HG02943 (cell line): ENCODE measurements around the gene APOBEC2.

Source experiments
- ATAC-seq: cut with Tn5 transposase; IDR thresholded peaks from one replicate; pipeline ENCODE4 v1.9.1; 2021; ENCODE audit warnings: mild to moderate bottlenecking, low read depth, moderate library complexity; ENCODE audit not compliant: unreplicated experiment

Gene APOBEC2

GRCh38 chr6:41079080-41079479, 26.1 kb downstream of the APOBEC2 start:
- ATAC-seq, result no peak

DNA sequence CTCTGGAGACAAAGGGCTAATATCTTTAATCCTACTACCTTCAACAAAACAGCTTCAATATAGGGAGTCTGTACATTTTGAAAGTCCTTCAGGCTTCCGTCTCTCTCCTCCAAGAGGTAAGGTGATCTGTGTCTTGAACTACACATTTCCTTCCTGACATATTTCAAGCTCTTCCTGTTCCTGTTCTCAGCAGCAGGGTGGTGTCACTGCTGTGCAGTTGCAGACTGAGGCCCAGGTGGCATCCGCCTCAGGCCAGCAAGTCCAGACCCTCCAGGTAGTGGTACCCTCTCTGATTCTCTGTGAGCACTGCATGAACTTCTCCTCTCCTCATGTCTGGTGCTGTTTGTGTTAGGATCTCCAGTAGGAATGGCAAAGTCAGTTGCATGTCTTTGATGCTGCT, 27.6 kb downstream of the APOBEC2 start:
- ATAC-seq, result no peak

DNA sequence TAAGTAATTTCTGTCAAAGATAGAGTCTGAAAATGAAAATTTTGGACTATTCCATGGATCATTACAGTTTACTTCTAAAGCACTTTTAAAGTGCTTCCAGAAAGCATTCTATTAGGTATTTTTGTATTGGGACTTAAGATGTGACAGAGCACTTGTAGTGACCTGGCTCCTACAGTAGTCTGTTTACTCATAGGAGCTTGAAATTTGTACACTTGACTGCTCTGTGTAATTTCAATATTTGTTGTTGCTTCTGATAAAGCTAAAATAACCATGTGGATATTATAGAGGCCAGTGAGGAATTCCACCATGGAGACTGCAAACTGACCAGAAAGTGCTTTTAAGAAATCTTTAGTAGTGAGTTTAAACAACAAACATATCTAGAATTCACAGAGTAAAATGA, 30.1 kb downstream of the APOBEC2 start:
- no peak for ATAC-seq

DNA sequence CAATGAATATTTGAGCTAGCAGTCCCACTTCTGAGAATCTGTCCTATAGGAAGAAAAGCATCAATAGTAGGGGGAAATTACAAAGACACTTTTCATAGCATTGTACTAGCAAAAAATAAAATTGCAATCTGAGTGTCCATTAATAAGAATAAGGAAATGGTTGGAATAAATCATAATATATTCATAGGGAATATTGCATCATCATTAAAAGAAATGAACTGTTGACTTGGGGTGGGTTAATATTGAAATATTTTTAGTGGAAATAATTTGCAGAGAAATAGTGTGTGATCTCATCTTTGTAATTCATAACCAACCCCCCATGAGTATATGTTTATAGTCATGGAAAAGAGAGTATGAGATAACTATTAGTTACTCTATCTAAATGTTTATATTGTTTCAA, 32.2 kb downstream of the APOBEC2 start:
- no peak for ATAC-seq

DNA sequence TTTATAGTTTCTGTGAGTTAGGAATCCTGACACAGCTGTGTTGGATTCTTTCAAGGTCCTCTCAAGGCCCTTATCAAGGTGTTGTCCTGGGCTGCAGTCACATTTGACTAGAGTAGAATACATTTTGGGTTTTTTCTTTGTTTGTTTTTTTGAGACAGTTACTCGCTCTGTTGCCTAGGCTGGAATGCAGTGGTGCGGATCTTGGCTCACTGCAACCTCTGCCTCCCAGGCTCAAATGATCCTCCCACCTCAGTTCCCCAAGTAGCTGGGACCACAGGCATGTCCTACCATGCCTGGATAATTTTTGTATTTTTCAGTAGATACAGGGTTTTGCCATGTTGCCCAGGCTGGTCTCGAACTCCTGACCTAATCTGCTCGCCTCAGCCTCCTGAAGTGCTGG, 35.4 kb downstream of the APOBEC2 start:
- no peak for ATAC-seq

DNA sequence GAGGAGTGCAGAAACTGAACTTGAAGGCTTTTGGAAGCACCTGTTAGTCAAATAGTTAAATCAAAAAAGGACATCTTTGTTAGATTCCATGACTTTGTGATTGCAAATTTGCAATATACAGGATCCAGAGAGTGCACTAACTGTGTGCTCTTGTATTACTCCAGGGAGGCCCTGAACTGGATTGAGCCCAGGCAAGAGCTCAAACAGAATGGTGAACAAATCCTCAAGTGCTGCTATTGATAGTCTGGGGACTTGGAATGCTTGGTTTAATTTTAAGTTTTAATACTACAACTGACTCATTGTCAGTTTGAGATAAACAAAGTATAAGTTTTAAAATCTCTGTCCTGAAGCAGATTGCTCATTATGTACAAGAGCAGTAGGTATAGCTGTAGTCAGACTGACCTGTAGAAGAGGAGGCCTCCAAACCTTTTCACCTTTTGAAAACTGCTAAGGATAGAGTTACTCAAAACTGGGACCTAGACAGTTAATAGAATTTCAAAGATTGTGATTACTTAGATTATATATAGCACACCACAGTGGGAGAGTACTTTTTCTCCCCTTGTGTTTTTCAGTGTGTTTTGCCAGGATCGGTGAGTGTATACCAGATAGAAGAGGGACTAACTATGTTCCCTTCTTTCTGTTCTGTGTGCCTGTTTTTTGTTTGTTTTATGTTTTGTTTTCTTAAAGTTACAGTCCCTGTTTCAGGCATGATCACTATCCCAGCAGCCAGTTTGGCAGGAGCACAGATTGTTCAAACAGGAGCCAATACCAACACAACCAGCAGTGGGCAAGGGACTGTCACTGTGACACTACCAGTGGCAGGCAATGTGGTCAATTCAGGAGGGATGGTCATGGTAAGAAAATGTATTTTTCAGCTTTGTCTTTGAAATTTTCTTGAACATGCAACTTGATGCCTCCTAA, 38.1 kb downstream of the APOBEC2 start:
- ATAC-seq, result no peak

DNA sequence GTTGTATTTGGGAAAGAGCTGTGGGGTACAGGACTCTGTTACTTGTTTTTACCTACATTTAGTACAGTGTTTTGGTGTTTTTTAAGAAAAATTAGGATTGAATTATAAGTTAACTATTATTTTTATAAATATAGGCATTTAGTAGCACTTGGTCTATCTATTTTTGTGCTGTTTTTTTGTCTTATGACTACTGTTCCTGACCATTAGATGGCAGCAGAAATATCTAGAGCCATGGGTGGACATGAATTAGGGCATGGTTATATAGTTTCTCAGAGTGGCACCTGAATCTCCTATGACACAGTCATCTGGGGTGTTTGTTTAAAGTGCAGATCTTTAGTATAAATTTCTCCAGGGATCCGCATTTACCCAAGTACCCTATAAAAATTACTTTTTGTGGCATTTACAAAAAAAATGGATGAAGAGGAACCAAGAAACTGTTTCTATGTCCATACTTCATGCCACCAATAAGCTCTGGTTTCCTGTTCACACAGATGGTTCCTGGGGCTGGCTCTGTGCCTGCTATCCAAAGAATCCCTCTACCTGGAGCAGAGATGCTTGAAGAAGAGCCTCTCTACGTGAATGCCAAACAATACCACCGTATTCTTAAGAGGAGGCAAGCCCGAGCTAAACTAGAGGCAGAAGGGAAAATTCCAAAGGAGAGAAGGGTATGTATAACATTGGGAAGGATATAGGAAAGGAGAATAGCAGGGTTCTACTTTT, 39.6 kb downstream of the APOBEC2 start:
- ATAC-seq, result no peak

DNA sequence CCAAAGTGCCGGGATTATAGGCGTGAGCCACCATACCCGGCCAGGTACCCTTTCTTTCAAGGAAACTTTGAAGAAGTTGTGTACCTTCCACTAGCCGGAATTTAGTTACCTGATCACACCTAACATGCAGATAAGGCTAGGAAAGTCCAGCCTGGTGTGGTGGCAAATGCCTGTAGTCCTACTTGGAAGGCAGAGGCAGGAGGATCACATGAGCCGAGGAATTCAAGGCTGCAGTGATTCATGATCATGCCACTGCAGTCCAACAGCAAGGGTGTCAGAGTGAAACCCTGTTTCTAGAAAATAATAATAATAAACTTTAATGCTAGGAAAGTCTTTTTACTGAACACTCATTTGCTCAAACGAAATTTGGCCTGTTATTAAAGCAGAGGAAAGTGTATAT, 40.7 kb downstream of the APOBEC2 start:
- ATAC-seq, result no peak

GRCh38 chr6:41097467-41098090, 44.6 kb downstream of the APOBEC2 start:
- no peak for ATAC-seq

DNA sequence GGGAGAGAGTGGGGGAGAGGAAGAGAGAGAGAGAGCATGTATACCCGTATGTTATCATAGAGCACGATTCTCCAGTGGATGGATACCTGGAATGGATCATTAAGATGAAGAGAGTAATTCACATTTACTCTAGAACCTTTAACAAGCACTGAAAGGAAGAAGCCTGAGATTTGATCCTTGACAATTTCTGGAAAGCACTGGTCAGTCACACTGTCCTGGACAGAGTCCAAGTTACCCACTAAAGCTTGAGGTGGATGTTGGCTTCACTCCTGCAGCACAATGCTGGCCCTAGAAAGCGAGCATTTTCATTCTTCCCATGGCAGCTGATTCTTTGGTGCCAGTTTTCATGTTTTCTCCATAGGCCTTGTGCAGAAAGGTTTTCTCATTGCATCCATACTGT, 45.4 kb downstream of the APOBEC2 start:
- no peak for ATAC-seq

DNA sequence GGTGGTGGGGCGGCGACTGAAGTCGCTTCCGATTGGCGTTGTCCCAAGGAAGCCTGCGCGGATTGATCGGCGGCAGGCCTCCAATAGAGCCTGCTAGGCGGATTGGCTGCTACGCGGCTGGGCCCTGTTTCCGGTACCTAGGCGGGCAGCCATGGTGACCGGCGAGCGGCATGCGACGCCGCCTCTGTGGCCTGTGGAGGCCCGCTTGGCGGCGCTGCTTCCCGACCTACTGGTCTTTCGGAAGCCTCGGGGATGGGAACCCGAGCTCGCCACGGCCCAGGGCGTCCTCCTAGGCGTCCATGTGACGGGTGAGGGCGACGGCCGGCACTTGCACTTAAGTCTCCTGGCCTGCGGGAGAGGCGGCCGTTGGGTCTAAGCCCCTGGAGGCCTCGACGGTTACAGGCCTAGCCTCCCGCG, 47.9 kb downstream of the APOBEC2 start:
- ATAC-seq, result no peak

- ATAC-seq, result no peak
These were observed 50.8 kb downstream of the APOBEC2 start for GRCh38 chr6:41103847-41104246.

GRCh38 chr6:41111017-41111416, 58.0 kb downstream of the APOBEC2 start:
- no peak for ATAC-seq
